Stimulated activated naive CD8-positive, alpha-beta T cell treated with anti-CD3 and anti-CD28 coated beads, Interleukin-15, Interleukin-2, amounts not matched to agents 100 ng/mL and 50 ng/mL, for 24 hours (primary cell): ENCODE data around the gene PRKAG1.

Experiments
- H3K27ac Mint-ChIP-seq: one replicate; pipeline ENCODE4 v1.8.0; 2021; ENCODE audit warnings: mild to moderate bottlenecking, mixed read lengths
- H3K27me3 Mint-ChIP-seq: one replicate; pipeline ENCODE4 v1.8.0; 2021; ENCODE audit warnings: mixed read lengths
- H3K36me3 Mint-ChIP-seq: one replicate; pipeline ENCODE4 v1.8.0; 2021; ENCODE audit warnings: low read depth, mixed read lengths
- H3K4me1 Mint-ChIP-seq: one replicate; pipeline ENCODE4 v1.8.0; 2021; ENCODE audit warnings: low read depth, mixed read lengths
- H3K4me3 Mint-ChIP-seq: one replicate; pipeline ENCODE4 v1.8.0; 2021; ENCODE audit warnings: mild to moderate bottlenecking, mixed read lengths
- H3K9me3 Mint-ChIP-seq: one replicate; pipeline ENCODE4 v1.8.0; 2021; ENCODE audit warnings: mixed read lengths

The PRKAG1 gene

GRCh38 chr12:48993787-48994186 is 24.8 kb downstream of the PRKAG1 start:
- peaks cover 20% of the 10 kb centered on the region for H3K4me1 Mint-ChIP-seq
- no peak overlapping the region for H3K27ac Mint-ChIP-seq

GRCh38 chr12:48991247-48992050 is 27.1 kb downstream of the PRKAG1 start:
- Mint-ChIP-seq H3K27ac (no peak overlapping the region), H3K4me3 (no peak overlapping the region), H3K4me1 (peaks cover 8% of the 10 kb centered on the region), H3K36me3 (no peaks in the 10 kb centered on the region), H3K27me3 (peaks cover 65% of the 10 kb centered on the region), H3K9me3 (no peaks in the 10 kb centered on the region)

More at GRCh38 chr12:48993787-48994186, 24.8 kb downstream of the PRKAG1 start:
- no peaks in the 10 kb centered on the region for H3K36me3 Mint-ChIP-seq
- no peaks in the 10 kb centered on the region for H3K9me3 Mint-ChIP-seq
- peaks cover 59% of the 10 kb centered on the region for H3K27me3 Mint-ChIP-seq
- H3K4me3 Mint-ChIP-seq = no peak overlapping the region

DNA sequence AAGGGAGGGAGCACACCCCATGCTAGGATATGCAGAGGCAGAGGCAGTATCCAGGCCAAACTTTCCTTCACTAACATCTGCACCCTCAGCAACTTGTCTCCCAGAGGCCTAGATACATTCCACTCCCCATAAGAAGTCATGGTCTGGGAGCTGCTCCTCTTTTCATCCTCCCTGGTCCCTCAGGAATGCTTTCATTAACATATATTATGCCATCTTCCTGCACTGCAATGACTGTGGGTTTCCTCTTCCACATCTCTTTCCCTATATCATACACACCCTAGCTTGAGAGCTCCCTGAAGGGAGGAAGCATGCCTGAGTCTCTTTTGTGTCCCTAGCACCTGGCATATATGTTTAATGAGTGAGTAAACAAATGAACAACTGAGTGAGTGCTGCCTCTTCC is 28.0 kb downstream of the PRKAG1 start:
- Mint-ChIP-seq H3K27me3 (peaks cover 62% of the 10 kb centered on the region), H3K4me3 (no peak overlapping the region), H3K9me3 (no peaks in the 10 kb centered on the region), H3K27ac (no peak overlapping the region), H3K36me3 (no peaks in the 10 kb centered on the region), H3K4me1 (peaks cover 7% of the 10 kb centered on the region)

DNA sequence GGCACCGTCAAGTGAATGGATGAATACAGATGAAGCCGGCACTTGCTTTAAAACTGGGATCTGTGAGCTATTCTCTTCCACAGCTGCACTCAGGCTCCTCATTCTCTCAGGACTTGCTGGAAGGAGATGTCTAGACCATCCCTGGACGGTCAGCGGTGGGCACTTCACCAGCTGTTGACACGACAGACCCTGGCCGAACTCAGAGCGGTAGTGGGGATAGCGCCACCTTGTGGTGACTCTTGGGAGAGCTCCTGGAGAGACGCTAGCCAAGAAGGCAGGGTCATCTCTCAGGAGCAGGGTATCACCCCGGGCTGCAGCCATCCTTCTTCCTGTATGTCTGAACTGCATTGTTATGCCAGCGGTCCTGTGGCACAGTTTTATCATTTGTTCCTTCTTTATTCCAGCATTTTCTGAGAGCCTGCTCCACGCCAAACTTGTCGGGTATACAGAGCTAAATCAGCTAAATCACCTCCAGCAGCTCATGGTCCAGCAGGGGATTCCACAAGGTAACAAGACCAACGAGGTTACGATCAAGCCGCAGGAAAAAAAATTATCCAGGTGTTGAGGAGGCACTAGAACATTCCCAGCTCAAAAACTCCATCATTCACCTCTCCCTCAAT is 30.4 kb downstream of the PRKAG1 start:
- peaks cover 65% of the 10 kb centered on the region for H3K27me3 Mint-ChIP-seq
- H3K9me3 Mint-ChIP-seq = no peaks in the 10 kb centered on the region
- H3K4me3 Mint-ChIP-seq = no peak overlapping the region
- no peaks in the 10 kb centered on the region for H3K4me1 Mint-ChIP-seq
- H3K27ac Mint-ChIP-seq = no peak overlapping the region
- no peaks in the 10 kb centered on the region for H3K36me3 Mint-ChIP-seq

GRCh38 chr12:48986720-48987291 is 31.8 kb downstream of the PRKAG1 start:
- Mint-ChIP-seq H3K4me3 (no peak overlapping the region), H3K36me3 (no peaks in the 10 kb centered on the region), H3K4me1 (peaks cover 5% of the 10 kb centered on the region), H3K27ac (no peak overlapping the region), H3K9me3 (no peaks in the 10 kb centered on the region), H3K27me3 (peaks cover 74% of the 10 kb centered on the region)

- Mint-ChIP-seq H3K4me3 (no peak overlapping the region), H3K9me3 (no peaks in the 10 kb centered on the region), H3K4me1 (peaks cover 14% of the 10 kb centered on the region), H3K36me3 (no peaks in the 10 kb centered on the region), H3K27me3 (peaks cover 82% of the 10 kb centered on the region), H3K27ac (no peak overlapping the region)
These were observed 32.7 kb downstream of the PRKAG1 start for GRCh38 chr12:48985901-48986300.

DNA sequence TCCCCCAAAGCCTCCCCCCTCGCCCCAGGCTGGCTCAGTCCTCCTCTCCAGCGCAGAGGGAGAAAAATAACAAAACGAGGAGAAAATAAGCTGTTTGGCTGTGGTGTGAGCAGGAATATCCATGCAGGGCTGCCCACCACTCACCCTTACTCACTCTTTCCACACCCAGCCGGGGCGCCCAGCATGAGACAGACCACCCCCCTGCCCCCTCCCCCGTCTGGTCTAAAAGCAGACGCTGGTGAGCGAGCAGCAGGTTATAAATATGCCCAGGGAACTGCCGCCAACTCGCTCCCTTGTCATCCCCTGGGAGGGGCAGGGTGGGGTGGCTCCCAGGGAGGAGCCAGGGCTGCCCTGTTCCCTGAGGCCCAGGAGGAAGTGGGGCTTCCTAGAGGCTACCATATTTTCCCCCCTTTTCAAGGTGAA is 33.1 kb downstream of the PRKAG1 start:
- no peak overlapping the region for H3K4me3 Mint-ChIP-seq
- H3K36me3 Mint-ChIP-seq = no peaks in the 10 kb centered on the region
- H3K27ac Mint-ChIP-seq = no peak overlapping the region
- H3K4me1 Mint-ChIP-seq = peaks cover 18% of the 10 kb centered on the region
- H3K27me3 Mint-ChIP-seq = peaks cover 82% of the 10 kb centered on the region
- no peaks in the 10 kb centered on the region for H3K9me3 Mint-ChIP-seq

- Mint-ChIP-seq H3K27me3 (peaks cover 80% of the 10 kb centered on the region), H3K36me3 (no peaks in the 10 kb centered on the region), H3K4me3 (no peak overlapping the region), H3K4me1 (peaks cover 42% of the 10 kb centered on the region), H3K9me3 (no peaks in the 10 kb centered on the region), H3K27ac (no peak overlapping the region)
These were observed 36.0 kb downstream of the PRKAG1 start for GRCh38 chr12:48982397-48983080.

- Mint-ChIP-seq H3K9me3 (no peaks in the 10 kb centered on the region), H3K27me3 (peaks cover 82% of the 10 kb centered on the region), H3K27ac (peak overlapping the region; percentile 70), H3K36me3 (no peaks in the 10 kb centered on the region), H3K4me3 (peak overlapping the region; percentile 66), H3K4me1 (peaks cover 50% of the 10 kb centered on the region)
These were observed 36.8 kb downstream of the PRKAG1 start for GRCh38 chr12:48981757-48982157.

- H3K27me3 Mint-ChIP-seq = peaks cover 87% of the 10 kb centered on the region
- peak overlapping the region; percentile 70 for H3K27ac Mint-ChIP-seq
These were observed 37.4 kb downstream of the PRKAG1 start for GRCh38 chr12:48980953-48981756.

GRCh38 chr12:48980389-48980952 is 38.1 kb downstream of the PRKAG1 start:
- Mint-ChIP-seq H3K9me3 (no peaks in the 10 kb centered on the region), H3K27me3 (peaks cover 87% of the 10 kb centered on the region), H3K4me3 (peak overlapping the region; percentile 66), H3K36me3 (no peaks in the 10 kb centered on the region), H3K4me1 (peaks cover 52% of the 10 kb centered on the region), H3K27ac (no peak overlapping the region)

More at GRCh38 chr12:48980953-48981756, 37.4 kb downstream of the PRKAG1 start:
- H3K9me3 Mint-ChIP-seq = no peaks in the 10 kb centered on the region
- peak overlapping the region; percentile 66 for H3K4me3 Mint-ChIP-seq
- no peaks in the 10 kb centered on the region for H3K36me3 Mint-ChIP-seq
- H3K4me1 Mint-ChIP-seq = peaks cover 52% of the 10 kb centered on the region

DNA sequence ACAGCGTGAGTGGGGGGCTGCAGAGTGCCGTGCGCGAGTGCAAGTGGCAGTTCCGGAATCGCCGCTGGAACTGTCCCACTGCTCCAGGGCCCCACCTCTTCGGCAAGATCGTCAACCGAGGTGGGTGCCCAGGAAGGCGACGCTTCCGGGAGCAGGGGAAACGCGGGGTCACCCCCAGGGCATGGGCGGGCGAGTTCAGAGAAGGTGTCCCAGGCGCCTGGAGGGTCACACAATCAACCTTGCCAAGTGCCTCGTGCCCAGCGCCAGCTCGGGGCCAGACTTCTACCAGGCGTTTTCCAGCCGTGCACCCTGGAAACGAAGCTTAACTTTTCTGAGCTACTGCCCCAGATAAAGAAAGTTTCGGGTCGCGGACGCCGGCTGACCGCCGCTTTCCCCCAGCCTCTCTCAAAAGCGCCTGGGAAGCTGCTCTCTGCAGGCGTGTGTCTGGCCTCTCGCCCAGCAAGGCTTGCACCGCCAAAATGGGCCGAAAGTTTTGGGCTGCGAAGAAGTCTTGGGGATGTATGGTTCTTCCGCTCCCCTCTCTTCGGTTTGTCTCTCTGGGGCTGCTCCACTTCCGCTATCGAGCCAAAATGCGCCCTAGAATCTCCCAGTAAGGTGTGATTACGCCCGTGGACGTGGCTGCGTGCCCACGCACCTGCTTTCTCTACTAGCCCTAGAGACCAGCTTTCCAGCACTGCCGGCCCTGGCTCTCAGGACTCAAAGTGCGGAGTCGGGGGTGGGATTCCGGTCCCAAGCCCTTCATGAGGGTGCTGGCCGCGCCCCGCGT is 38.8 kb downstream of the PRKAG1 start:
- Mint-ChIP-seq H3K27ac (no peak overlapping the region), H3K27me3 (peaks cover 87% of the 10 kb centered on the region), H3K36me3 (no peaks in the 10 kb centered on the region), H3K4me1 (peaks cover 52% of the 10 kb centered on the region), H3K4me3 (peak overlapping the region; percentile 66), H3K9me3 (no peaks in the 10 kb centered on the region)

DNA sequence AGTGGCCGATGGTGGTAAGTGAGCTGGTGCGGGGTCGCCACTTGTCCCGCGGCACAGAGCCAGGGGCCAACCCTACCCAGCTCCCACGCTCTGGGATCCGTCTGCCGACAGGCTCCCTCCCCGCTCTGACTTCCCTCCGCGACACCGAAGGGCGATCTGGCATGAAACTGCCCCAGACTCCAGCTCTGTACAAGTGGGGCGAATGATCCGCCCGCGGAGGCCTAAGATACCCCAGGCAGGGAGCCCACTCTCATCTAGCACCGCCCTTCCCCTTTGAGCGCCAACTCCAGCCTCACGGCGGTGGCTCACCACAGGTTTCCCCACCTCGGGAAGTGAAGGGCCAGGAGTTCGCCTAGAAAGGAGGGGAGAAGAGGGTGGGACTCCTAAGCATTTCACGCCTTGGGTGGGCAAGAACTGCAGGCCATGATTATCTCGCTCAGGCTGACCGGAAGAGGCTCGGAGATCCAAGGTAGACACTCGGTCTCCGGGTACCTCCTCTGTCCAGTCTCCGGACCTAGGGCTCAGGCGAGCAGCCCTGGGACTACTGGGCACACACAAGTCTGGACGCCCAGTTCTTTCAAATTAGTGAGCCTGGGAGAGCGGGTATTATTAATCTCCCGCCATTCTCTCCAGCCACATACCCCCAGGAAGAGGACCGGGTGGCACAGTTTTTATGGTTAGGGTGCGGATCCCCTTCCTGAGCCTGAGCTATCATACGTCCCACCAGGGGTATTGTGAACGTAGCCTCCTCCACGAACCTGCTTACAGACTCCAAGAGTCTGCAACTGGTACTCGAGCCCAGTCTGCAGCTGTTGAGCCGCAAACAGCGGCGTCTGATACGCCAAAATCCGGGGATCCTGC is 39.6 kb downstream of the PRKAG1 start:
- H3K36me3 Mint-ChIP-seq = no peaks in the 10 kb centered on the region
- peaks cover 52% of the 10 kb centered on the region for H3K4me1 Mint-ChIP-seq
- H3K27ac Mint-ChIP-seq = peak overlapping the region; percentile 52
- no peaks in the 10 kb centered on the region for H3K9me3 Mint-ChIP-seq
- peaks cover 86% of the 10 kb centered on the region for H3K27me3 Mint-ChIP-seq
- H3K4me3 Mint-ChIP-seq = peak overlapping the region; percentile 66
